Raji (cell line): ENCODE measurements around the gene TRIM10.

ENCODE experiments used
- POLR2A ChIP-seq: IDR thresholded peaks from 2 replicates; pipeline ENCODE4 v1.6.1; 2011; ENCODE audit warnings: low read depth, low read length, control low read depth; ENCODE audit not compliant: insufficient read depth

Gene TRIM10

DNA sequence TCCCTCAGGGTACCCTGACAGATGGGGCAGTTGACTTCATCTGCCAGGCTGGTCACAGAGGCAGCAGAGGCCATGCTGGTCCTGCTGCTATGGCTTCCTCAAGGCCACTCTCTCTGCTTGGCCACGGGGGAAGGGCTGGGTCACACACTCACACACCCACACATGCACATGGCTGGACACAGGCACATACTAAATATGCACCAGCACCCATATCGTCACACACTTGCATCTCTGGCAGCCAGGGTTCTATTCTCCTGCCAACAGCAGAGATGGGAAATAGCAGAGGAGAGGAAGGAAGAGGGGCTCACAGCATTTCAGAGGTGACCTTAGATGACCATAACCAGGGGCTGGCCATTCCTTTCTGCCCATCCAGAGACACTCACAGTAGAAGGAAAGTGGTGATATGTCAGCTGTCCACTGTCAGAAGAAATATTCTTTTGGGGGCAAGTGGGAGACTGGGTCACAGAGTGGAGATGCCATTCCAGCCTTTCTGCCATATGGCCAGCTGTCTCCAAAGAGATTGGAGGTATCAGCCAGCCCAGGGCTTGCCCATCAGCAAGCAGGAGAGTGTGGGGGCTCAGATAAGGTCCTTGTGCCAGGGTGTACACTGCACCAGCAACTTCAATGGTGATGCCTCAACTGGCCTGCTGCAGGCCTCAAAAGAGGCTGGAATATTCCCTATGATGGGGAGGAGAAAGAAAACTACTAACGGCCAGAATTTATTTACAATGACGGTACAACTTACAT is at the start of gene TRIM10:
Gene TRIM10, minus strand, starts transcription at position 427 of the 747 bp plus-strand sequence. Its CDS starts 353 bp downstream, at position 74.
- TF ChIP-seq POLR2A: no peak

- no peak for TF ChIP-seq POLR2A
Measured at GRCh38 chr6:30207619-30208295, 46.7 kb upstream of the TRIM10 start.

DNA sequence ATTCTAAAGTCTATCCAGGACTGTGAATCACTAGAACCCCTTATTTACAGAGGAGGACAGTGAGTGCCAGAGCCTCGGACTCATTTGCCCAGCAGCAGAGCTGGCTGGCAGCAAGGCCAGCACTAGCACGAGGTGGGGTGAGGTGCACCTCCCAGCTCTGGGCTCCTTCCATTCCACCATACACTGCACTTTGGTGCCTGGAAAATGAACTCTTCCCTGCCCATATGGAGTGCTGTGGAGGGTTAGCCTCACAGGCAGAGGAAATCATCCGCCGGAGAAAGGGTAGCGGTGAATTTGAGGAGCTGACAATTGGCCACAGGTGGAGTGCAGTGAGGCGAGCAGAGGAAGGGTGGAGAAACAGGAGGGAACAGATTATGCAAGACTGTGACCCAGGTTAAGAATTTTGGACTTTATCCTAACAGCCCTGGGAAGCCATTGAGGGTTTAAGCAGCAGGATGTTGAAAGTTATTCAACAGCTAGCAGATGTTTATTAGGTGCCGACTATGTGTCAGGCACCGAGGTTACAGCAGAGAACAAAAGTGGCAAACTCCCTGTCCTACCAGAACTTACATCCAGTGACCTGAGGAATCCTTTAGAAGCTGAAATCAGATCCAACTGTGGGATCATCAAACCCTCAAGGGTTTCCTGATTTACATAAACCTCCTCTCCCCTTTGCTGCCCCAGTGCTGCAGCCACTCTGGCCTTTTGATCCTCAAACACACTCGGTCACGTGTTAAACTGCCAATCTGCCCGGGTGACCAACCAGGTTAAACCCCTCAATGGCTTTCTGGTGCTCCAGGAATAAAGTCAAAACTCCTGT is 46.0 kb upstream of the TRIM10 start:
- TF ChIP-seq POLR2A: no peak

GRCh38 chr6:30206152-30206551 is 45.1 kb upstream of the TRIM10 start:
- no peak for TF ChIP-seq POLR2A

DNA sequence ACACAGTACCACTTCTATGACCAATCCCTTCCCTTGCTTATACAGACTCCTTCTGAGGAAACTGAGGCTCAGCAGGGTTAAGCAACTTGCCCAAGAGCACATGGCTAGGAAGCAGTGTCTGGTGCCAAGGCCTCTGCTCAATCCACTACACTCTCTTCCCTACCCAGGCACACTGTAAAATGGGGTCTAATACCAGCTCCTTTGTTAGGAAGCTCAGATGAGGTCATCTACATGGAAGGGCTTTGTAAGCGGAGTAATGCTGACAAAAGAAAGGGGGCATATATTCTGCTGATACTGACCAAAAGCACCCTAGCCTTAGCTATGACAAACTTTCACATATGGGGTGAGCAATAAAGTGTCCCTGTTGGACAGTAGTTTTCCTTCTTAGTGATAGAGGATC is 43.1 kb upstream of the TRIM10 start:
- no peak for TF ChIP-seq POLR2A

DNA sequence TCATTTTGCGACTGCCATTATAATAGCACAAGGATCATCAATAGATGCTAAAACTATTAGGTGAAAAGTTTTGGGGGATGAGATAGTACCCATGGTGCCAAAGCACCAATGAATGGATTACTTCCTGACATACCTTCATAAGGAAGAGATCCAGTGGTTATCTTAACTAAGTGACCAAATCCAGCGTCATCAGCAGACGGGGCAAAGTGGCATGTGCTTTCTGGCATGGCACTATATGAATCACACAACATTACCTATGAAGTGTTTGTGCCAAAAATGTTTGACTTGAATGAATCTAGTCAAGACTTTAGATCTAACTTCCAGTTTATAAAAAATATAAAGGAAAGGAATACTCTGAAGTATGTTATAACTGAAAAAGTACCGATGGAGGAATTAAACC is 41.4 kb upstream of the TRIM10 start:
- no peak for TF ChIP-seq POLR2A

- no peak for TF ChIP-seq POLR2A
Measured at GRCh38 chr6:30200551-30201281, 39.7 kb upstream of the TRIM10 start.

DNA sequence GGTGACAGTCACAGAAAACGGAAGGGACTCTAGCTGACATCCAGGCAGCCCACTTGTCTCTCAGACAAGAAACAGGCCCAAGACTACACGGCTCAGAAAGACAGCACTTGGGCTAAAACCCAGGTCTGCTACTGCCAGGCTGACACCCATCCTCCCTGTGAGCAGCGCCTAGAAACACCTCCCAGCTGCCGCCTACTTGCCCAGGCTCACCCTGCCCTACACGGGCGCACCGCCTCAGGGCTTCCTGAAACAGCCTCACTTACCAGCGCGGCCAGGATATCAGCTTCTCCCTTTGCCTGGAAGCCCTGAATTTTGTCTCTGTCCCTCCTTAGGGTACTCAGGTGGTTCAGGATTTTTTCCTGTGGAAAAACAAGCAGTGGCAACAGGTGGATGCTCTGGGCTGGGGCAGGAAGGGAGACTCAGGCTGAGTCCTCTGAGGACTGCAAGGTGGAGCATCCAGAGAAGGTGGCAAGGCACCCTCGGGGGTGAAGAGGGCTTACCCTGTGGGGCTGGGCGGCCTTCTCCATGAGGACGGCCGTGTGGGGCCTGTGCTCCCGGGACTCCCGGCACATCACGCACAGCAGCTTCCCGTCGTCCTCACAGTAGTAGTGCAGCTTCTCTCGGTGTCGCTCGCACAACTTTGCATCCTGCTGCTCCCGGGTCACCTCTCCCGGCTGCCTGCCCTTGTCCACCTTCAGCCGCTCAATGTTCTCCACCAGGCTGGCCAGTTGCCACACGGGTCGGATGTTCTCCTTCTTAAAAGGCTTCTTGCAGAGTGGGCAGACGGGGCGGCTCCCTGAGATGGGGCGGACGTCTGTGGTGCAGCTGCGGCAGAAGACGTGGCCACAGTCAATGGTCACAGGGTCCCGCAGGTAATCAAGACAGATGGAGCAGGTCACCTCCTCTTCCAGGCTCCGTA is 37.4 kb upstream of the TRIM10 start:
- TF ChIP-seq POLR2A: no peak

- no peak for TF ChIP-seq POLR2A
Measured at GRCh38 chr6:30196376-30196775, 35.4 kb upstream of the TRIM10 start.

GRCh38 chr6:30195951-30196350 is 34.9 kb upstream of the TRIM10 start:
- TF ChIP-seq POLR2A: no peak

GRCh38 chr6:30194797-30195690 is 34.0 kb upstream of the TRIM10 start:
- no peak for TF ChIP-seq POLR2A

- no peak for TF ChIP-seq POLR2A
Measured at GRCh38 chr6:30192076-30192475, 31.1 kb upstream of the TRIM10 start.

GRCh38 chr6:30188541-30188940 is 27.5 kb upstream of the TRIM10 start:
- no peak for TF ChIP-seq POLR2A
